Breast epithelium (tissue), 4 donors: ENCODE measurements around the gene CCDC27. TPM values are rescaled to one million over a fixed set of nuclear protein-coding genes. Genes with fewer than 3 reads are reported as not detected.

ENCODE experiments used
- DNase-seq, 2 donors: peaks; one replicate each; pipeline ENCODE4 v3.0.0-alpha.2; 2019; ENCODE audit warnings: low spot score in 2 of 2
- H3K27ac ChIP-seq, 2 donors: fragments of 200-600 bp; sonication (generic) in 1 of 2; one replicate each; pipeline ENCODE4 v1.5.1; 2016 to 2019; ENCODE audit warnings: mild to moderate bottlenecking in 1 of 2
- H3K27me3 ChIP-seq, 2 donors: fragments of 200-600 bp; sonication (generic) in 1 of 2; one replicate each; pipeline versions ENCODE4 v1.5.1 to v1.6.0; 2017 to 2019; ENCODE audit warnings: control low read depth in 1 of 2, mild to moderate bottlenecking in 1 of 2
- H3K36me3 ChIP-seq: fragments of 200-600 bp; one replicate; pipeline ENCODE4 v1.5.1; 2019
- H3K4me1 ChIP-seq, 2 donors: fragments of 200-600 bp; sonication (generic); one replicate each; pipeline ENCODE4 v1.5.1; 2016 to 2019; ENCODE audit warnings: control low read depth in 1 of 2
- H3K4me3 ChIP-seq, 3 donors: fragments of 200-600 bp; sonication (generic); 1 replicate in 2 of 3; 2 replicates in 1 of 3; pipeline ENCODE4 v1.5.1; 2016 to 2019; ENCODE audit warnings: mild to moderate bottlenecking in 3 of 3, moderate library complexity in 2 of 3
- H3K9me3 ChIP-seq, 2 donors: fragments of 200-600 bp; sonication (generic) in 1 of 2; one replicate each; pipeline ENCODE4 v1.5.1; 2016 to 2019; ENCODE audit warnings: control low read depth in 1 of 2
- CTCF ChIP-seq, 3 donors: fragments of 450-650 bp; IDR thresholded peaks; one replicate each; pipeline ENCODE4 v1.5.1; 2016 to 2017; ENCODE audit warnings: antibody characterized with exemption in 3 of 3, mild to moderate bottlenecking in 3 of 3, moderate library complexity in 3 of 3
- POLR2A ChIP-seq: fragments of 450-650 bp; IDR thresholded peaks from one replicate; pipeline ENCODE4 v1.6.1; 2016; ENCODE audit warnings: antibody characterized with exemption, mild to moderate bottlenecking, moderate library complexity
- POLR2AphosphoS5 ChIP-seq, 3 donors: sonication (generic); formaldehyde crosslinking; IDR thresholded peaks; one replicate each; pipeline ENCODE4 v1.6.1; 2017; ENCODE audit warnings: antibody characterized with exemption in 3 of 3
- intact Hi-C: fragments of 100-400 bp; cut with DNase I; formaldehyde crosslinking; loops from one replicate; pipeline ENCODE4 v1.15.1; 2023; ENCODE audit warnings: low total_unique reads
- total RNA-seq, 3 donors: library from RNA; depleted of rRNA; stranded (reverse); fragments of >200 nt; gene quantifications; one replicate each; pipeline ENCODE4 v1.1.0, GENCODE V29; 2016

Gene CCDC27
- total RNA-seq, 3 donors from 2014 or later: not detected

- Histone ChIP-seq H3K9me3 (no peaks in the 10 kb centered on the region), H3K4me3 (peak overlapping the region; percentile 51 to 97 (median 83)), H3K27ac (peak overlapping the region; percentile 83 to 97), H3K4me1 (peaks cover 10 to 15% of the 10 kb centered on the region in 2 donors), H3K27me3 (no peaks in the 10 kb centered on the region), H3K36me3 (no peaks in the 10 kb centered on the region)
- DNase-seq: peak; percentile 88 to 93
- intact Hi-C loops: no loop called here
- TF ChIP-seq POLR2A (peak; percentile 13), CTCF (IDR thresholded peaks at IDR 0.05) (no peak), POLR2AphosphoS5 (IDR thresholded peaks at IDR 0.05) (no peak)
Observed at GRCh38 chr1:3772027-3772714, 19.9 kb downstream of the CCDC27 start.

- H3K27me3 ChIP-seq: no peaks in the 10 kb centered on the region
- H3K4me3 ChIP-seq: peak within 1 kb of the TSS; percentile 51 to 97 (median 83)
- H3K36me3 ChIP-seq: no peaks in the 10 kb centered on the region
- intact Hi-C loops: no loop called here
- peak within 1 kb of the TSS; percentile 83 to 97 for H3K27ac ChIP-seq
- no peaks in the 10 kb centered on the region for H3K9me3 ChIP-seq
- peaks cover 10 to 15% of the 10 kb centered on the region in 2 donors for H3K4me1 ChIP-seq
- DNase-seq: no peak
- TF ChIP-seq POLR2A (no peak), POLR2AphosphoS5 (IDR thresholded peaks at IDR 0.05) (no peak), CTCF (IDR thresholded peaks at IDR 0.05) (no peak)
Observed at GRCh38 chr1:3772715-3773571, 20.7 kb downstream of the CCDC27 start, which contains the start of gene SMIM1. TSS of gene SMIM1 (plus strand) at chr1:3772749. CDS start at chr1:3775374, 2,625 bp downstream.

- DNase-seq: no peak
- H3K36me3 ChIP-seq: no peaks in the 10 kb centered on the region
- H3K4me3 ChIP-seq: peak overlapping the region in 2 of 3 donors; percentile 83 to 97
- no peaks in the 10 kb centered on the region for H3K9me3 ChIP-seq
- peak overlapping the region; percentile 83 to 97 for H3K27ac ChIP-seq
- no peaks in the 10 kb centered on the region for H3K27me3 ChIP-seq
- TF ChIP-seq POLR2A: no peak
- TF ChIP-seq POLR2AphosphoS5 (IDR thresholded peaks at IDR 0.05): no peak
- no peak for TF ChIP-seq CTCF (IDR thresholded peaks at IDR 0.05)
- H3K4me1 ChIP-seq: peaks cover 10 to 15% of the 10 kb centered on the region in 2 donors
- intact Hi-C loops: no loop called here
Observed at GRCh38 chr1:3773572-3774275, 21.5 kb downstream of the CCDC27 start.

- intact Hi-C loops: no loop called here
- no peaks in the 10 kb centered on the region for H3K27me3 ChIP-seq
- DNase-seq: no peak
- H3K27ac ChIP-seq: peak overlapping the region in 1 of 2 donors; percentile 19
- H3K4me1 ChIP-seq: peaks cover 10 to 15% of the 10 kb centered on the region in 2 donors
- TF ChIP-seq CTCF (IDR thresholded peaks at IDR 0.05): no peak
- TF ChIP-seq POLR2AphosphoS5 (IDR thresholded peaks at IDR 0.05): no peak
- TF ChIP-seq POLR2A: no peak
- peaks cover 1% of the 10 kb centered on the region for H3K36me3 ChIP-seq
- H3K9me3 ChIP-seq: no peaks in the 10 kb centered on the region
- no peak overlapping the region for H3K4me3 ChIP-seq
Observed at GRCh38 chr1:3774276-3774945, 22.2 kb downstream of the CCDC27 start.
